Spleen (tissue), 11 donors: Measurements from ENCODE around the gene CPXM2. TPM values are rescaled to one million over a fixed set of nuclear protein-coding genes. Genes with fewer than 3 reads are reported as not detected.

Experiments used
- DNase-seq: peaks from one replicate; pipeline ENCODE4 v3.0.0-alpha.2; 2020
- H3K27ac ChIP-seq, 8 donors: fragments of 200-600 bp; sonication (generic) in 7 of 8; 1 replicate in 4 of 8; 2 replicates in 4 of 8; pipeline versions ENCODE4 v1.5.0 to v1.8.0; 2016 to 2021; ENCODE audit warnings: inconsistent platforms in 4 of 8, mild to moderate bottlenecking in 4 of 8, moderate library complexity in 1 of 8
- H3K27me3 ChIP-seq, 7 donors: fragments of 200-600 bp; sonication (generic) in 6 of 7; replicated peaks in 1 of 7; 1 replicate in 4 of 7; 2 replicates in 3 of 7; pipeline versions ENCODE4 v1.5.0 to v1.8.0; 2016 to 2021; ENCODE audit warnings: inconsistent platforms in 3 of 7, mild to moderate bottlenecking in 1 of 7
- H3K36me3 ChIP-seq, 6 donors: fragments of 200-600 bp; sonication (generic) in 5 of 6; 1 replicate in 4 of 6; 2 replicates in 2 of 6; pipeline versions ENCODE4 v1.5.0 to v1.8.0; 2016 to 2021; ENCODE audit warnings: inconsistent platforms in 2 of 6
- H3K4me1 ChIP-seq, 6 donors: fragments of 200-600 bp; sonication (generic) in 5 of 6; 1 replicate in 3 of 6; 2 replicates in 3 of 6; pipeline versions ENCODE4 v1.5.0 to v1.8.0; 2016 to 2021; ENCODE audit warnings: inconsistent platforms in 3 of 6
- H3K4me3 ChIP-seq, 8 donors: fragments of 200-600 bp; sonication (generic) in 7 of 8; 1 replicate in 4 of 8; 2 replicates in 4 of 8; pipeline versions ENCODE4 v1.5.0 to v1.8.0; 2016 to 2021; ENCODE audit warnings: inconsistent platforms in 4 of 8, mild to moderate bottlenecking in 4 of 8, moderate library complexity in 2 of 8
- H3K9me3 ChIP-seq, 8 donors: fragments of 200-600 bp; sonication (generic) in 7 of 8; 1 replicate in 4 of 8; 2 replicates in 4 of 8; pipeline versions ENCODE4 v1.5.0 to v1.8.0; 2016 to 2021; ENCODE audit warnings: inconsistent platforms in 4 of 8
- CTCF ChIP-seq, 11 experiments: fragments of 200-600 bp in 7 of 11; fragments of 450-650 bp in 4 of 11; sonication (generic) in 4 of 11; IDR thresholded peaks in 8 of 11; conservative IDR thresholded peaks in 3 of 11; 1 replicate in 7 of 11; 2 replicates in 4 of 11; pipeline versions ENCODE4 v1.4.0 to v1.8.0; 2016 to 2021; ENCODE audit warnings: antibody characterized with exemption in 11 of 11, inconsistent platforms in 4 of 11, mild to moderate bottlenecking in 1 of 11
- POLR2A ChIP-seq, 3 donors: fragments of 450-650 bp; IDR thresholded peaks; one replicate each; pipeline ENCODE4 v1.5.1; 2017; ENCODE audit warnings: antibody characterized with exemption in 3 of 3, mild to moderate bottlenecking in 1 of 3
- POLR2AphosphoS5 ChIP-seq, 3 donors: sonication (generic); formaldehyde crosslinking; IDR thresholded peaks; one replicate each; pipeline ENCODE4 v1.5.1; 2017; ENCODE audit warnings: antibody characterized with exemption in 3 of 3
- WGBS, 5 donors: extraction: QIAGEN DNeasy Blood & Tissue Kit in 3 of 5; methylation state at CpG; one replicate each; pipeline versions ENCODE4 v1.1.5 to v1.1.7; 2013 to 2018; 5-methylcytosine and 5-hydroxymethylcytosine counted together
- intact Hi-C: fragments of 100-400 bp; cut with DNase I; formaldehyde crosslinking; loops from one replicate; pipeline ENCODE4 v1.15.0; 2023; ENCODE audit warnings: low total_unique reads
- polyA plus RNA-seq, 3 donors: library from polyadenylated mRNA; stranded (reverse); fragments of 200-250 nt; gene quantifications; one replicate each; pipeline ENCODE4 v1.2.1, GENCODE V29; 2013
- total RNA-seq, 7 donors: library from RNA; depleted of rRNA in 3 of 7; stranded (reverse); fragments of >200 nt in 3 of 7; fragmentation: NEBNext Ultra II Directional in 4 of 7; extraction: Animal tissue kit (Norgen Biotek cat#: 25700) in 4 of 7; gene quantifications; one replicate each; pipeline versions ENCODE4 v1.1.0 to v1.2.1, GENCODE V29; 2016 to 2021
- donor health status: healthy with polysubstance abuse.
- donor health status: DM: no; HTN: no; CAD: no; lungs with moderate emphysema.
- donor health status: DM: no; HTN: no; CAD: no.
- donor health status: Bipolar disorder and iron deficiency.
- donor health status: healthy.
- donor health status: DM: no; HTN: no; CAD: no.
- donor health status: DM: yes; HTN: yes; CAD: no.

CPXM2 gene
- total and polyA plus RNA-seq, 10 donors: 3.7 to 38.2 (median 21.7) TPM

- no peaks in the 10 kb centered on the region for H3K9me3 ChIP-seq
- no peak overlapping the region for H3K27ac ChIP-seq
- peaks cover 0 to 5% (median 0%) of the 10 kb centered on the region in 7 donors for H3K27me3 ChIP-seq
- 72 to 93% (median 89%) methylated on average over 5 of the region's 5 CpGs for WGBS, 5 donors
- TF ChIP-seq POLR2AphosphoS5 (IDR thresholded peaks at IDR 0.05): no peak
- TF ChIP-seq CTCF (IDR thresholded peaks at IDR 0.05 in 8 of 11, conservative IDR thresholded peaks at IDR 0.05 in 3 of 11): no peak
- no peak for TF ChIP-seq POLR2A (IDR thresholded peaks at IDR 0.05)
- no peak for DNase-seq
- H3K36me3 ChIP-seq: peaks cover 0 to 9% (median 0%) of the 10 kb centered on the region in 6 donors
- no peak overlapping the region for H3K4me3 ChIP-seq
- no peaks in the 10 kb centered on the region for H3K4me1 ChIP-seq
- intact Hi-C loops: no loop called here
These were observed 31.4 kb downstream of the CPXM2 start for GRCh38 chr10:123860209-123860608.

GRCh38 chr10:123859653-123860050 lies 32.0 kb downstream of the CPXM2 start:
- WGBS, 5 donors: 85 to 87% (median 87%) methylated on average over 8 to 10 of the region's 10 CpGs
- TF ChIP-seq CTCF (IDR thresholded peaks at IDR 0.05 in 8 of 11, conservative IDR thresholded peaks at IDR 0.05 in 3 of 11) (no peak), POLR2A (IDR thresholded peaks at IDR 0.05) (no peak), POLR2AphosphoS5 (IDR thresholded peaks at IDR 0.05) (no peak)
- DNase-seq: no peak

GRCh38 chr10:123858907-123859652 lies 32.5 kb downstream of the CPXM2 start:
- no peak overlapping the region for H3K27ac ChIP-seq

More at GRCh38 chr10:123859653-123860050, 32.0 kb downstream of the CPXM2 start:
- Histone ChIP-seq H3K9me3 (no peaks in the 10 kb centered on the region), H3K36me3 (peaks cover 0 to 9% (median 0%) of the 10 kb centered on the region in 6 donors), H3K27ac (no peak overlapping the region), H3K4me1 (no peaks in the 10 kb centered on the region), H3K4me3 (no peak overlapping the region), H3K27me3 (peaks cover 0 to 5% (median 0%) of the 10 kb centered on the region in 7 donors)
- intact Hi-C loops: no loop called here

More at GRCh38 chr10:123858907-123859652, 32.5 kb downstream of the CPXM2 start:
- WGBS, 5 donors: 79 to 85% (median 83%) methylated on average over 20 of the region's 20 CpGs
- intact Hi-C loops: no loop called here
- H3K4me3 ChIP-seq: no peak overlapping the region
- TF ChIP-seq CTCF (IDR thresholded peaks at IDR 0.05 in 8 of 11, conservative IDR thresholded peaks at IDR 0.05 in 3 of 11) (no peak), POLR2AphosphoS5 (IDR thresholded peaks at IDR 0.05) (no peak), POLR2A (IDR thresholded peaks at IDR 0.05) (no peak)
- no peaks in the 10 kb centered on the region for H3K4me1 ChIP-seq
- H3K9me3 ChIP-seq: no peaks in the 10 kb centered on the region
- peaks cover 0 to 5% (median 0%) of the 10 kb centered on the region in 7 donors for H3K27me3 ChIP-seq
- peaks cover 0 to 9% (median 0%) of the 10 kb centered on the region in 6 donors for H3K36me3 ChIP-seq
- no peak for DNase-seq
